OCI-LY3 (cell line): Measurements from ENCODE around the gene ZNF423.

ENCODE experiments used
- H2AFZ ChIP-seq: fragments of 200-600, 300-600 bp; shearing (Covaris generic); 2 replicates; pipeline ENCODE4 v1.6.0; 2014; ENCODE audit warnings: antibody characterized with exemption, low read depth, low read length
- H3K27ac ChIP-seq: fragments of 200-600, 300-600 bp; sonication (generic); 2 replicates; pipeline ENCODE4 v1.5.1; 2014; ENCODE audit warnings: mild to moderate bottlenecking, low read length, moderate library complexity, mixed read lengths
- H3K27me3 ChIP-seq: fragments of 200-600, 300-600 bp; sonication (generic); 2 replicates; pipeline ENCODE4 v1.6.1; 2014; ENCODE audit warnings: low read depth, low read length, mixed read lengths
- H3K36me3 ChIP-seq: fragments of 200-600, 300-600 bp; sonication (generic); replicated peaks from 2 replicates; pipeline ENCODE3; 2014; ENCODE audit warnings: low read depth, low read length, mixed read lengths
- H3K4me1 ChIP-seq: fragments of 300-600, 200-600 bp; sonication (generic); 2 replicates; pipeline ENCODE4 v1.6.1; 2014; ENCODE audit warnings: low read length, mixed read lengths
- H3K4me2 ChIP-seq: fragments of 200-600, 300-600 bp; sonication (generic); 2 replicates; pipeline ENCODE4 v1.6.1; 2014; ENCODE audit warnings: low read length, mixed read lengths
- H3K4me3 ChIP-seq: fragments of 300-600, 200-600 bp; sonication (generic); 2 replicates; pipeline ENCODE4 v1.5.1; 2014; ENCODE audit warnings: antibody characterized with exemption, mild to moderate bottlenecking, low read length, moderate library complexity
- H3K79me2 ChIP-seq: fragments of 300-600, 200-600 bp; shearing (Covaris generic); 2 replicates; pipeline ENCODE4 v1.6.1; 2014; ENCODE audit warnings: mild to moderate bottlenecking, low read length, mixed read lengths
- H3K9ac ChIP-seq: fragments of 300-600, 200-600 bp; shearing (Covaris generic); 2 replicates; pipeline ENCODE4 v1.6.0; 2014; ENCODE audit warnings: mild to moderate bottlenecking, low read length, moderate library complexity
- H3K9me3 ChIP-seq: fragments of 200-600, 300-600 bp; shearing (Covaris generic); 2 replicates; pipeline ENCODE4 v1.6.1; 2014; ENCODE audit warnings: low read length, mixed read lengths; ENCODE audit not compliant: insufficient read depth
- H4K20me1 ChIP-seq: fragments of 200-600, 300-600 bp; sonication (generic); 2 replicates; pipeline ENCODE4 v1.6.1; 2016; ENCODE audit warnings: low read length, mixed read lengths; ENCODE audit not compliant: insufficient read depth
- EZH2phosphoT487 ChIP-seq: fragments of 200-600 bp; shearing (Covaris generic); IDR thresholded peaks from 2 replicates; pipeline ENCODE4 v1.6.1; 2018; ENCODE audit warnings: antibody characterized with exemption, mixed run types, low read depth
- TF ChIP-seq, protein P1 (sequence below): fragments of 200-600, 300-600 bp; sonication (generic); IDR thresholded peaks from 2 replicates; pipeline ENCODE4 v1.5.1; 2014; ENCODE audit warnings: antibody characterized with exemption, low read length, low read depth

ZNF423 gene

DNA sequence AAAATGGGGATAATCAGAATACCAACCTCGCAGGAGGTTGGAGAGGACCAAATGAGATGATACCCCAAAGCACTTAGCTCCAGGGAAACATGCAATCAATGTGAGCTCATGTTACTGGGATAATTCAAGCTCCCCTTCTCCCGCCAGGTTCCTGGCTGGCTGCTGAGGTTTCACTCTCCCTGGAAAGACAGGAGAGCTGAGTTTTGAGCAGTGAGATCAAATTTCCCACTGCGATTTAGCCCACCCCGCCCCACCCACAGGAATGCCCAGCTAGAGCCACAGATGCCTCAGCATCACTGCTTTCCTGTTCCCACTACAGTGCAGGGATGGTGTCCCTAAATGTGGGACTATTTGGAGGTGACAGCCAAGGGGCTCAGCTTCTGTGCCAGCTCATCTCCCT lies 56.7 kb downstream of the ZNF423 start:
- Histone ChIP-seq H3K36me3 (no peaks in the 10 kb centered on the region), H3K4me2 (no peak overlapping the region), H4K20me1 (no peaks in the 10 kb centered on the region), H3K27ac (no peak overlapping the region), H3K4me3 (no peak overlapping the region), H3K4me1 (0 out of 2 replicates have a peak, but pooled peaks cover 5% of the 10 kb centered on the region), H2AFZ (no peak overlapping the region), H3K9me3 (no peaks in the 10 kb centered on the region), H3K9ac (no peak overlapping the region), H3K79me2 (no peaks in the 10 kb centered on the region), H3K27me3 (peaks cover 14% of the 10 kb centered on the region)
- TF ChIP-seq, protein P1, sequence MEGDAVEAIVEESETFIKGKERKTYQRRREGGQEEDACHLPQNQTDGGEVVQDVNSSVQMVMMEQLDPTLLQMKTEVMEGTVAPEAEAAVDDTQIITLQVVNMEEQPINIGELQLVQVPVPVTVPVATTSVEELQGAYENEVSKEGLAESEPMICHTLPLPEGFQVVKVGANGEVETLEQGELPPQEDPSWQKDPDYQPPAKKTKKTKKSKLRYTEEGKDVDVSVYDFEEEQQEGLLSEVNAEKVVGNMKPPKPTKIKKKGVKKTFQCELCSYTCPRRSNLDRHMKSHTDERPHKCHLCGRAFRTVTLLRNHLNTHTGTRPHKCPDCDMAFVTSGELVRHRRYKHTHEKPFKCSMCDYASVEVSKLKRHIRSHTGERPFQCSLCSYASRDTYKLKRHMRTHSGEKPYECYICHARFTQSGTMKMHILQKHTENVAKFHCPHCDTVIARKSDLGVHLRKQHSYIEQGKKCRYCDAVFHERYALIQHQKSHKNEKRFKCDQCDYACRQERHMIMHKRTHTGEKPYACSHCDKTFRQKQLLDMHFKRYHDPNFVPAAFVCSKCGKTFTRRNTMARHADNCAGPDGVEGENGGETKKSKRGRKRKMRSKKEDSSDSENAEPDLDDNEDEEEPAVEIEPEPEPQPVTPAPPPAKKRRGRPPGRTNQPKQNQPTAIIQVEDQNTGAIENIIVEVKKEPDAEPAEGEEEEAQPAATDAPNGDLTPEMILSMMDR: no peak
- TF ChIP-seq EZH2phosphoT487: no peak

DNA sequence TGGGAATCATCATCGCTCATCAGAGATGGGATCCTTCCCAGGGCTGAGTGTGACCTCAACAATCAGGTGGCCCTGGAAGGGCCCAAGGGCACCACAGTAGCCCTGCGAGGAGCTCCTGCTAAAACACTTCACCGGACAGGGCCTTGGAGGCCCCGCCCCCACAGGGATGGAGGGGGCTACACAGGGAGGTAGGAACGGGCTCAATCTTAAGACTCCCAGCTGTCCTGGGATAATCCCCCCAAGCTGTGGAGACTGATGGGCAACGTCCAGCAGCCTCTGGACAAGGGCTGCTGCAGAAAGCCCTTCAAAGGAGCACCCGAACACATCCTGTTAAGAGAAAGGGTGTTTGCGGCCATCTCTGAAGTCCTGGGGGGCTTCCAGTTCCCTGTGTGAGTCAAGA lies 60.4 kb downstream of the ZNF423 start:
- Histone ChIP-seq H3K27ac (no peak overlapping the region), H3K4me3 (no peak overlapping the region), H2AFZ (no peak overlapping the region), H3K36me3 (no peaks in the 10 kb centered on the region), H3K4me1 (0 out of 2 replicates have a peak, but pooled peaks cover under 1% of the 10 kb centered on the region), H4K20me1 (no peaks in the 10 kb centered on the region), H3K79me2 (no peaks in the 10 kb centered on the region), H3K4me2 (no peak overlapping the region), H3K9ac (no peak overlapping the region), H3K27me3 (peaks cover 7% of the 10 kb centered on the region), H3K9me3 (no peaks in the 10 kb centered on the region)
- TF ChIP-seq, protein P1: no peak
- no peak for TF ChIP-seq EZH2phosphoT487

DNA sequence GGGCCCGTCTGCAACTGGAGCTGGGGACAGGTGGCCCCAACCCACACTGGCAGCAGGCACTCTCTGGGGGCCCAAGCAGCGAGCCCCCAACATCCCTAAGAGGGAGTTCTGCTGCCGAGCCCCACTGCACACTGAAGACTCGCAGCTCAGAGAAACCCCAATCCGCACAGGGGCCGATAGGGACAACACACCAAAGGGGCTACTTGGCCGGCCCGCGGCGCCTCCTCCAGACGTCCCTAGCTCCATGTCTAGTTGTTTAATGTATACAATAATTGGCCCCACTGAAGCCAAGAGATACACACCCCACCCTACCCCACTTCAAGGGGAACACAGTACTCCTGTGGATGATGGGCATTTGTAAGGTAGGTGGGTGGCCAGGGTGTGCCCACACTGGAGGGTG lies 62.7 kb downstream of the ZNF423 start:
- no peak for TF ChIP-seq EZH2phosphoT487
- TF ChIP-seq, protein P1: no peak
- no peaks in the 10 kb centered on the region for H3K9me3 ChIP-seq
- no peaks in the 10 kb centered on the region for H3K4me1 ChIP-seq
- no peak overlapping the region for H3K9ac ChIP-seq
- peaks cover 7% of the 10 kb centered on the region; the same call in 1 of the 2 replicates for H3K27me3 ChIP-seq
- H4K20me1 ChIP-seq: no peaks in the 10 kb centered on the region
- H3K27ac ChIP-seq: no peak overlapping the region
- H3K36me3 ChIP-seq: no peaks in the 10 kb centered on the region
- no peak overlapping the region for H3K4me2 ChIP-seq
- H3K4me3 ChIP-seq: no peak overlapping the region
- H3K79me2 ChIP-seq: no peaks in the 10 kb centered on the region
- H2AFZ ChIP-seq: no peak overlapping the region

DNA sequence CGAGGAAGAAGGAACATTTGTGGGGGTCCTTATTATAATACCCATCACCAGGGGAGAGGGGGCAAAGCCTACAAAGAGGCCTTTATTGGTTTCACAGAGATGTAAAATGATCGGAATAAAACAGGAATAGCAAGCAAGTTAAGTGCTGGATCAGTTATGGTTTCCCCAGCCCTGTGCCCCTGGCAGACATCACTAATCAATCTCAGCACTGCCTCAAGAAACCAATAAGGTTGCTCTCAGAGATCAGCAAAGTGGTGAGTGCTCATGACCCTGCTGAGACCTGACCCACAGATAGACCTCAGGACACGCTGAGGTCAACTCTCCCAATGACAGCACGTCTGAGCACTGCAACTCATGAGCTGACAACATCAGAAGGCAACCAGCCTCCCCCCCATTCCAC lies 66.3 kb downstream of the ZNF423 start:
- Histone ChIP-seq H3K27ac (no peak overlapping the region), H3K36me3 (no peaks in the 10 kb centered on the region), H3K9ac (no peak overlapping the region), H4K20me1 (no peaks in the 10 kb centered on the region), H3K9me3 (no peaks in the 10 kb centered on the region), H3K79me2 (no peaks in the 10 kb centered on the region), H3K4me3 (no peak overlapping the region), H2AFZ (no peak overlapping the region), H3K4me2 (no peak overlapping the region), H3K4me1 (no peaks in the 10 kb centered on the region), H3K27me3 (peaks cover 7% of the 10 kb centered on the region; the same call in 1 of the 2 replicates)
- TF ChIP-seq EZH2phosphoT487: no peak
- TF ChIP-seq, protein P1: no peak
